ENCODE results near the gene ST8SIA6. TPM values are rescaled to one million over a fixed set of nuclear protein-coding genes. Genes with fewer than 3 reads are reported as not detected.

ST8SIA6 gene
- total RNA-seq, 2 donors from 2014 or later = 1.5 to 8.9 TPM

DNA sequence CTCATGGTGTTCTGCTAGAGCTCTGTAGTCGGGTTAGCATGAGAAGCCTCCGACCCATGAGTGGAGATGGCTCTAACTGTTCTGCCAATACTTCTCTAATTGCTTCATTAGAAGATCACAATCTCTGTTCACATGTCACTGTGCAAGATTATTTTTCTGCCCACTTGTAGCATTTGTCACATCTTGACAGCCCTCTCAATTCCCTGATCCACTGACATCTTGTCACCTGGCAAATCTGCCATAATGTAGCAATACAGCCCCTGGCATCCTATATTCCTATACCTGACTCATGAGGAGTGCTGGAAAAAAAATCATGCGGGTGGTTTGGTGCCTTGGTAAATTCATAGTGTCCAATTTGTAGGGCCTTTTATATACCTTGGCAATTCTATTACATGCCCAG lies 58.4 kb downstream of the ST8SIA6 start:
- Histone ChIP-seq H3K27me3 (replicated peaks; ENCODE audit: insufficient read depth) (no peaks in the 10 kb centered on the region), H3K36me3 (no peaks in the 10 kb centered on the region), H3K9me3 (no peaks in the 10 kb centered on the region), H3K4me1 (ENCODE audit: control insufficient read depth in 1 of 2, low read depth in 2 of 2) (no peaks in the 10 kb centered on the region), H3K27ac (no peak overlapping the region), H3K4me3 (no peak overlapping the region)
- TF ChIP-seq, protein P1, sequence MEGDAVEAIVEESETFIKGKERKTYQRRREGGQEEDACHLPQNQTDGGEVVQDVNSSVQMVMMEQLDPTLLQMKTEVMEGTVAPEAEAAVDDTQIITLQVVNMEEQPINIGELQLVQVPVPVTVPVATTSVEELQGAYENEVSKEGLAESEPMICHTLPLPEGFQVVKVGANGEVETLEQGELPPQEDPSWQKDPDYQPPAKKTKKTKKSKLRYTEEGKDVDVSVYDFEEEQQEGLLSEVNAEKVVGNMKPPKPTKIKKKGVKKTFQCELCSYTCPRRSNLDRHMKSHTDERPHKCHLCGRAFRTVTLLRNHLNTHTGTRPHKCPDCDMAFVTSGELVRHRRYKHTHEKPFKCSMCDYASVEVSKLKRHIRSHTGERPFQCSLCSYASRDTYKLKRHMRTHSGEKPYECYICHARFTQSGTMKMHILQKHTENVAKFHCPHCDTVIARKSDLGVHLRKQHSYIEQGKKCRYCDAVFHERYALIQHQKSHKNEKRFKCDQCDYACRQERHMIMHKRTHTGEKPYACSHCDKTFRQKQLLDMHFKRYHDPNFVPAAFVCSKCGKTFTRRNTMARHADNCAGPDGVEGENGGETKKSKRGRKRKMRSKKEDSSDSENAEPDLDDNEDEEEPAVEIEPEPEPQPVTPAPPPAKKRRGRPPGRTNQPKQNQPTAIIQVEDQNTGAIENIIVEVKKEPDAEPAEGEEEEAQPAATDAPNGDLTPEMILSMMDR (IDR thresholded peaks at IDR 0.05) = no peak
- DNase-seq (ENCODE audit: low spot score) = no peak
- ATAC-seq (ENCODE audit: insufficient number of reproducible peaks, low FRiP score, low read depth) = no peak

DNA sequence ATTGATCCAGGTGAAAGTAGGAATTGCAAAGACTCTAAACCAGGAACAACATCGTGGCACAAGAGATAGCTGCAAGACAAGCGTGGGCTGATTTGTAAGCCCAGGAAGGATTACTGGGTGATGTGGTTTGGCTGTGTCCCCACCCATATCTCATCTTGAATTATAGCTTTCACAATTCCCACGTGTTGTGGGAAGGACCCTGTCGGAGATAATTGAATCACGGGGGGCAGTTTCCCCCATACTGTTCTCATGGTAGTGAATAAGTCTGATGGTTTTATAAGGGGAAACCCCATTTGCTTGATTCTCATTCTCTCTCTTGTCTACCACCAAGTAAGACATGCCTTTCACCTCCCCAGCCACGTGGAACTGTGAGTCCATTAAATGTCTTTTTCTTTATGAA lies 59.5 kb downstream of the ST8SIA6 start:
- no peaks in the 10 kb centered on the region for H3K9me3 ChIP-seq
- no peaks in the 10 kb centered on the region for H3K36me3 ChIP-seq
- no peak overlapping the region for H3K4me3 ChIP-seq
- DNase-seq (ENCODE audit: low spot score) = no peak
- H3K27me3 ChIP-seq (replicated peaks; ENCODE audit: insufficient read depth) = no peaks in the 10 kb centered on the region
- no peaks in the 10 kb centered on the region for H3K4me1 ChIP-seq (ENCODE audit: control insufficient read depth in 1 of 2, low read depth in 2 of 2)
- no peak overlapping the region for H3K27ac ChIP-seq
- TF ChIP-seq, protein P1 (IDR thresholded peaks at IDR 0.05) = no peak
- no peak for ATAC-seq (ENCODE audit: insufficient number of reproducible peaks, low FRiP score, low read depth)

DNA sequence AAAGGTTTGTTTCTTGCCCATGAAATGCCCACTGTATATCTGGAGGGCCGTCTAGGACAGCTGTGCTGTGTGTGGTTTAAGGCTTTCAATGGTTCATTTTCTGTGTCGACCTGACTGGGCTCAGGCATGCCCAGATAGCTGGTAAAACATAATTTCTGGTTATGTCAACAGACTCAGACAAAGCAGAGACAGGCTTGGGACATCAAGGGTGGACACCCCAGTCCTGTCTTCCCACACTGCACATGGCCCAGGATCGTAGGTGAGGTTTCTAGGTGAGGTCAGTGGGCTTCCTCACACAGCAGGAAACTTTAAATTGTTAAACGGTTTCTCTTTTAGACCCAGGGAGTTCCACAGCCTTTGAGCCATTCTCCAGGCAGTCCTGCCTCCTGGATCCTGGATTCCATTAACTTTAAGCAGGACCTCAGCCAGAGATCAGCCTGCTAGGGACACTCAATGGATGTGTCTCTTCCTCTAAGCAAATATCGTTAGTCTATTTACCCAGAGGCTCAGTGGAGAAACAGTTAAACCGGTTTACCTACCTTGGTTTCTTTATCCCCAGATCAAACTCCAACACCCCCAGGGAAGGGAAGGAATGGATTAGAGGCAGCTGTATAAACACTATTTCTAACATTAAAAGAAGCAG lies 66.4 kb downstream of the ST8SIA6 start:
- H3K4me1 ChIP-seq (ENCODE audit: control insufficient read depth in 1 of 2, low read depth in 2 of 2) = peaks cover 10 to 24% of the 10 kb centered on the region in 2 donors
- H3K27ac ChIP-seq = no peak overlapping the region
- H3K27me3 ChIP-seq (replicated peaks; ENCODE audit: insufficient read depth) = no peaks in the 10 kb centered on the region
- ATAC-seq (ENCODE audit: insufficient number of reproducible peaks, low FRiP score, low read depth) (no peak), DNase-seq (ENCODE audit: low spot score) (no peak)
- TF ChIP-seq, protein P1 (IDR thresholded peaks at IDR 0.05) = no peak
- H3K4me3 ChIP-seq = no peak overlapping the region
- H3K9me3 ChIP-seq = no peaks in the 10 kb centered on the region
- no peaks in the 10 kb centered on the region for H3K36me3 ChIP-seq

DNA sequence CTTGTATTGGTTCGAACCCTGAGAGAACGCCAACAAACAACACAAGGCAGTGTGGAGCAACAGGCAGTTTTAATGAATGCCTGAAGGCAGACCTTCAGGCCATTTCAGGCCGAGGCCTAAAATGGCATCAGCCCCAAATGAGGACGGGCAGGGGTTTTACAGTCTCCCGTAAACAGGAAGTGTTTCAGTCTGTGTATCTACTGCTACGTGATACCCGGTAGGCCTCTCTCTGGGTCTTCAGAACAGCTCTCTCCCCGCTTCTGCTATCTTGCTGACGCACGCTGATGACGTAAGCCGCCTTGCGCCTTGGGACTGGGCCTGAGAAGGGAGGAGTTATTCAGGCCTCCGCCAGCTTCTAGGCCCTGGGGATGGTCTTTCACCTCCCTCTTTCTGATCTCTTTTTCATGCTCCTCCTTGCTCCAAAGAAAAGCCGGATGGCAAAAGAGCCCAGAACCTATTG lies 67.7 kb downstream of the ST8SIA6 start:
- TF ChIP-seq, protein P1 (IDR thresholded peaks at IDR 0.05) = no peak
- Histone ChIP-seq H3K4me3 (no peak overlapping the region), H3K4me1 (ENCODE audit: control insufficient read depth in 1 of 2, low read depth in 2 of 2) (peaks cover 17 to 35% of the 10 kb centered on the region in 2 donors), H3K27ac (no peak overlapping the region), H3K27me3 (replicated peaks; ENCODE audit: insufficient read depth) (no peaks in the 10 kb centered on the region), H3K36me3 (no peaks in the 10 kb centered on the region), H3K9me3 (no peaks in the 10 kb centered on the region)
- no peak for DNase-seq (ENCODE audit: low spot score)
- ATAC-seq (ENCODE audit: insufficient number of reproducible peaks, low FRiP score, low read depth) = no peak

DNA sequence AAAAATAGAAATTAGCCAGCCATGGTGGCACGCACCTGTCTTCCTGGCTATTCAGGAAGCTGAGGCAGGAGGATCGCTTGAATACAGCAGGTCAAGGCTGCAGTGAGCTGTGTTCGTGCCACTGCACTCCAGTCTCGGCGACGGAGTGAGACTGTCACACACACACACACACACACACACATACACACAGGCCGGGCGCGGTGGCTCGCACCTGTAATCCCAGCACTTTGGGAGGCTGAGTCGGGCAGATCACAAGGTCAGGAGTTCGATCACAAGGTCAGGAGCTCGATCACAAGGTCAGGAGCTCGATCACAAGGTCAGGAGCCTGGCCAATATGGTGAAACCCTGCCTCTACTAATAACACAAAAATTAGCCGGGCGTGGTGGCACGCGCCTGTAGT lies 68.4 kb downstream of the ST8SIA6 start:
- Histone ChIP-seq H3K27me3 (replicated peaks; ENCODE audit: insufficient read depth) (no peaks in the 10 kb centered on the region), H3K36me3 (no peaks in the 10 kb centered on the region), H3K9me3 (no peaks in the 10 kb centered on the region), H3K27ac (no peak overlapping the region), H3K4me1 (ENCODE audit: control insufficient read depth in 1 of 2, low read depth in 2 of 2) (peaks cover 21 to 42% of the 10 kb centered on the region in 2 donors), H3K4me3 (no peak overlapping the region)
- TF ChIP-seq, protein P1 (IDR thresholded peaks at IDR 0.05) = no peak
- ATAC-seq (ENCODE audit: insufficient number of reproducible peaks, low FRiP score, low read depth) (no peak), DNase-seq (ENCODE audit: low spot score) (no peak)

Measured in thoracic aorta (tissue), 2 donors.